Mesenchymal stem cell (in vitro differentiated cells and primary cell): ENCODE results near the gene CAMKMT.

ENCODE experiments used
- DNase-seq: peaks from one replicate; pipeline ENCODE4 v3.0.0-alpha.2; 2013
- H2AFZ ChIP-seq: one replicate; pipeline ENCODE4 v1.6.1; 2013; ENCODE audit warnings: low read depth, mild to moderate bottlenecking, control low read depth, inconsistent platforms, low read length, moderate library complexity
- H2AK5ac ChIP-seq: 2 replicates; pipeline ENCODE4 v1.6.1; 2013; ENCODE audit warnings: low read length, moderate library complexity, mild to moderate bottlenecking, inconsistent platforms; ENCODE audit not compliant: severe bottlenecking
- H2BK120ac ChIP-seq: one replicate; pipeline ENCODE4 v1.6.1; 2013; ENCODE audit warnings: low read depth, mild to moderate bottlenecking, inconsistent platforms, low read length, moderate library complexity
- H2BK12ac ChIP-seq, 2 experiments: one replicate each; pipeline ENCODE4 v1.6.1; 2013; ENCODE audit warnings: inconsistent platforms in 2 of 2, low read length in 2 of 2, mild to moderate bottlenecking in 2 of 2, moderate library complexity in 2 of 2, control low read depth in 1 of 2
- H2BK15ac ChIP-seq: one replicate; pipeline ENCODE4 v1.6.1; 2013; ENCODE audit warnings: mild to moderate bottlenecking, low read depth, inconsistent platforms; ENCODE audit not compliant: poor library complexity, severe bottlenecking
- H2BK5ac ChIP-seq: 2 replicates; pipeline ENCODE4 v1.6.1; 2013; ENCODE audit warnings: low read depth, mild to moderate bottlenecking, low read length, control low read depth, inconsistent platforms; ENCODE audit not compliant: poor library complexity, severe bottlenecking
- H3K14ac ChIP-seq, 2 experiments: one replicate each; pipeline ENCODE4 v1.6.1; 2013; ENCODE audit warnings: inconsistent platforms in 2 of 2, low read length in 2 of 2, control low read depth in 1 of 2, mild to moderate bottlenecking in 1 of 2, moderate library complexity in 1 of 2
- H3K18ac ChIP-seq, 2 experiments: one replicate each; pipeline ENCODE4 v1.6.1; 2013; ENCODE audit warnings: inconsistent platforms in 2 of 2, low read length in 2 of 2, control low read depth in 1 of 2, low read depth in 1 of 2, mild to moderate bottlenecking in 1 of 2
- H3K23ac ChIP-seq, 2 experiments: one replicate each; pipeline ENCODE4 v1.6.1; 2013; ENCODE audit warnings: inconsistent platforms in 2 of 2, low read length in 2 of 2, mild to moderate bottlenecking in 2 of 2, moderate library complexity in 2 of 2, control low read depth in 1 of 2
- H3K27ac ChIP-seq: 2 replicates; pipeline ENCODE4 v1.5.1; 2013; ENCODE audit warnings: mild to moderate bottlenecking, moderate library complexity, low read length, control low read depth, inconsistent platforms; ENCODE audit not compliant: poor library complexity, severe bottlenecking
- H3K27me3 ChIP-seq, 2 experiments: 2 replicates each; pipeline versions ENCODE4 v1.6.1 to v1.7.0; 2013; ENCODE audit warnings: low read length in 2 of 2, mild to moderate bottlenecking in 2 of 2, moderate library complexity in 2 of 2, control low read depth in 1 of 2, inconsistent platforms in 1 of 2; ENCODE audit not compliant: control insufficient read depth in 1 of 2, insufficient read depth in 1 of 2
- H3K36me3 ChIP-seq, 2 experiments: 2 replicates each; pipeline versions ENCODE4 v1.6.1 to v1.7.0; 2013; ENCODE audit warnings: low read length in 2 of 2, control low read depth in 1 of 2, inconsistent platforms in 1 of 2, low read depth in 1 of 2, mild to moderate bottlenecking in 1 of 2; ENCODE audit not compliant: insufficient read depth in 2 of 2, control insufficient read depth in 1 of 2
- H3K4ac ChIP-seq, 2 experiments: one replicate each; pipeline ENCODE4 v1.6.1; 2013; ENCODE audit warnings: inconsistent platforms in 2 of 2, low read length in 2 of 2, mild to moderate bottlenecking in 2 of 2, moderate library complexity in 2 of 2, control low read depth in 1 of 2, low read depth in 1 of 2
- H3K4me1 ChIP-seq: 2 replicates; pipeline ENCODE4 v1.6.1; 2013; ENCODE audit warnings: low read depth, low read length, control low read depth; ENCODE audit not compliant: control insufficient read depth, insufficient read depth
- H3K4me2 ChIP-seq: 2 replicates; pipeline ENCODE4 v1.6.1; 2013; ENCODE audit warnings: low read length, mild to moderate bottlenecking, inconsistent platforms; ENCODE audit not compliant: poor library complexity, severe bottlenecking
- H3K4me3 ChIP-seq, 2 experiments: 2 replicates each; pipeline versions ENCODE4 v1.5.1 to v1.7.0; 2013; ENCODE audit warnings: low read length in 2 of 2, mild to moderate bottlenecking in 2 of 2, control low read depth in 1 of 2, low read depth in 1 of 2; ENCODE audit not compliant: insufficient read depth in 1 of 2
- H3K79me1 ChIP-seq: replicated peaks from 2 replicates; pipeline ENCODE4 v1.6.1; 2013; ENCODE audit warnings: mild to moderate bottlenecking, control low read depth, low read length, inconsistent platforms; ENCODE audit not compliant: poor library complexity, severe bottlenecking
- H3K9ac ChIP-seq: 2 replicates; pipeline ENCODE4 v1.7.0; 2013; ENCODE audit warnings: mild to moderate bottlenecking, low read length, moderate library complexity
- H3K9me3 ChIP-seq: 2 replicates; pipeline ENCODE4 v1.7.0; 2013; ENCODE audit warnings: mild to moderate bottlenecking, low read length; ENCODE audit not compliant: control insufficient read depth
- H4K8ac ChIP-seq: one replicate; pipeline ENCODE4 v1.6.1; 2013; ENCODE audit warnings: inconsistent platforms, mild to moderate bottlenecking, low read length, moderate library complexity
- H4K91ac ChIP-seq: one replicate; pipeline ENCODE4 v1.6.1; 2013; ENCODE audit warnings: mild to moderate bottlenecking, low read length, inconsistent platforms
- WGBS: methylation state at CpG from one replicate; pipeline ENCODE4 v1.1.7; 2013; ENCODE audit warnings: mixed read lengths; 5-methylcytosine and 5-hydroxymethylcytosine counted together

The CAMKMT gene

GRCh38 chr2:44623622-44624351, 262.0 kb downstream of the CAMKMT start:
- Histone ChIP-seq H2BK12ac (no peak overlapping the region), H3K4ac (no peak overlapping the region), H3K4me2 (no peak overlapping the region), H3K9ac (no peak overlapping the region), H3K9me3 (no peaks in the 10 kb centered on the region), H3K14ac (no peak overlapping the region), H3K4me3 (no peak overlapping the region), H2BK15ac (no peak overlapping the region), H2BK120ac (no peak overlapping the region), H3K18ac (no peak overlapping the region), H3K27me3 (no peaks in the 10 kb centered on the region), H2AK5ac (no peak overlapping the region), H4K8ac (no peak overlapping the region), H3K27ac (no peak overlapping the region), H3K79me1 (no peaks in the 10 kb centered on the region), H3K23ac (no peak overlapping the region), H2BK5ac (no peak overlapping the region), H4K91ac (no peak overlapping the region), H3K36me3 (no peaks in the 10 kb centered on the region), H2AFZ (no peak overlapping the region), H3K4me1 (no peaks in the 10 kb centered on the region)
- DNase-seq, result no peak

- H3K18ac ChIP-seq, result no peak overlapping the region
- no peak overlapping the region for H2BK15ac ChIP-seq
- no peaks in the 10 kb centered on the region for H3K36me3 ChIP-seq
- no peak overlapping the region for H3K4ac ChIP-seq
- H3K27ac ChIP-seq, result no peak overlapping the region
- H3K23ac ChIP-seq, result no peak overlapping the region
- H2BK5ac ChIP-seq, result no peak overlapping the region
- no peak overlapping the region for H3K4me3 ChIP-seq
- no CpG with 5 or more reads among the region's 1 CpG for WGBS
- no peak overlapping the region for H2AFZ ChIP-seq
- H2BK12ac ChIP-seq, result no peak overlapping the region
- no peak overlapping the region for H3K9ac ChIP-seq
- H3K14ac ChIP-seq, result no peak overlapping the region
- H4K8ac ChIP-seq, result no peak overlapping the region
- no peak for DNase-seq
- H3K27me3 ChIP-seq, result no peaks in the 10 kb centered on the region
- no peak overlapping the region for H4K91ac ChIP-seq
- no peaks in the 10 kb centered on the region for H3K79me1 ChIP-seq
- H3K9me3 ChIP-seq, result peaks cover 13% of the 10 kb centered on the region
- no peak overlapping the region for H2AK5ac ChIP-seq
- H3K4me1 ChIP-seq, result no peaks in the 10 kb centered on the region
- no peak overlapping the region for H3K4me2 ChIP-seq
- no peak overlapping the region for H2BK120ac ChIP-seq
These were observed 266.6 kb downstream of the CAMKMT start for GRCh38 chr2:44628297-44628696.

- Histone ChIP-seq H2BK15ac (no peak overlapping the region), H3K9me3 (peaks cover 16% of the 10 kb centered on the region), H4K8ac (no peak overlapping the region), H2BK12ac (no peak overlapping the region), H2BK120ac (no peak overlapping the region), H3K4ac (no peak overlapping the region), H2BK5ac (no peak overlapping the region), H2AK5ac (no peak overlapping the region), H3K4me2 (no peak overlapping the region), H4K91ac (no peak overlapping the region), H2AFZ (no peak overlapping the region), H3K4me3 (no peak overlapping the region), H3K27me3 (no peaks in the 10 kb centered on the region), H3K36me3 (no peaks in the 10 kb centered on the region), H3K23ac (no peak overlapping the region), H3K9ac (no peak overlapping the region), H3K79me1 (peaks cover 2% of the 10 kb centered on the region), H3K4me1 (no peaks in the 10 kb centered on the region), H3K18ac (no peak overlapping the region), H3K14ac (no peak overlapping the region), H3K27ac (no peak overlapping the region)
- 94% methylated on average over 1 of the region's 4 CpGs for WGBS
- DNase-seq, result no peak
These were observed 271.4 kb downstream of the CAMKMT start for GRCh38 chr2:44632931-44633689.

GRCh38 chr2:44635725-44636124, 274.0 kb downstream of the CAMKMT start:
- Histone ChIP-seq H3K14ac (no peak overlapping the region), H3K9me3 (peaks cover 16% of the 10 kb centered on the region), H2AFZ (no peak overlapping the region), H3K4me3 (no peak overlapping the region), H3K4me2 (no peak overlapping the region), H3K23ac (no peak overlapping the region), H3K4ac (no peak overlapping the region), H2BK120ac (no peak overlapping the region), H3K36me3 (no peaks in the 10 kb centered on the region), H3K27ac (no peak overlapping the region), H4K8ac (no peak overlapping the region), H3K79me1 (peaks cover 2% of the 10 kb centered on the region), H3K27me3 (no peaks in the 10 kb centered on the region), H4K91ac (no peak overlapping the region), H3K18ac (no peak overlapping the region), H2BK12ac (no peak overlapping the region), H3K4me1 (no peaks in the 10 kb centered on the region), H2BK15ac (no peak overlapping the region), H2AK5ac (no peak overlapping the region), H2BK5ac (no peak overlapping the region), H3K9ac (no peak overlapping the region)
- no CpG with 5 or more reads among the region's 2 CpGs for WGBS
- DNase-seq, result no peak
